HG03469 (cell line): ENCODE results near the gene RTN4R.

Source experiments
- ATAC-seq: cut with Tn5 transposase; IDR thresholded peaks from one replicate; pipeline ENCODE4 v1.9.1; 2021; ENCODE audit warnings: mild to moderate bottlenecking, moderate library complexity, moderate number of reproducible peaks; ENCODE audit not compliant: unreplicated experiment

Gene RTN4R

DNA sequence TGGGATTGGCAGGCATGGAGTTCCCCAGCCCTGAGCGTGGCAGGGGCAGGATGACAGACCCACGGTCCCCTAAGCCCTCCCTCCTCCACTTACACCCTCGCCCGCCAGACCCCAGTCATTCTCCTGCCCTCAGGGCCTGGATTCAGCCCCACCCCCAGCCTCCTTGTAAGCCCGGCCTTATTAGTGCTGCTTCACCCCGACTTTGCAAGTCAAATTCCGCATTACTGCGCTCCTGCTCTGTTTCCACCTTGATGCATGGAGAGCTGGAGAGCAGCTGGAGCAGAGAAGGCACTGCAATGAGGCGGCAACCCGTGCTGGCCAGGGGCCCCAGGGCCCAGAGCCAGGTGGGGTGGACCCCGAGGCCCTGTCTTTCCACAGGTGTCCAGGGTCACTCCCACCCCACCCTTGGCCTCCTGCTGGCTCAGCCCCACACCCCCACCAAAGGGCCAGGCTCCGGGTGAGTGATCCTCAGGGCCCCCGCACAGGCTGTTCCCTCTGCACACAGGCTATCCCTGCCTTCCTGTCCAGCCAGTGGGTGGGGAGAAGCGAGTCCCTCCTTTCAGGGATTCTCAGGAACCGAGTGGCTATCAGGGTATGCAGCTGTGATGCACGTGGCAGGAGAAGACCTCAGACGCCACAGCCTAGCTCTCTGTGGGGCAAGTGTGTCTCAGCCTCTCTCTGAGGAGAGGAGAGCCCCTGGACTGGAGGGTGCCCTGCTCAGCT, 36.4 kb downstream of the RTN4R start:
- no peak for ATAC-seq

DNA sequence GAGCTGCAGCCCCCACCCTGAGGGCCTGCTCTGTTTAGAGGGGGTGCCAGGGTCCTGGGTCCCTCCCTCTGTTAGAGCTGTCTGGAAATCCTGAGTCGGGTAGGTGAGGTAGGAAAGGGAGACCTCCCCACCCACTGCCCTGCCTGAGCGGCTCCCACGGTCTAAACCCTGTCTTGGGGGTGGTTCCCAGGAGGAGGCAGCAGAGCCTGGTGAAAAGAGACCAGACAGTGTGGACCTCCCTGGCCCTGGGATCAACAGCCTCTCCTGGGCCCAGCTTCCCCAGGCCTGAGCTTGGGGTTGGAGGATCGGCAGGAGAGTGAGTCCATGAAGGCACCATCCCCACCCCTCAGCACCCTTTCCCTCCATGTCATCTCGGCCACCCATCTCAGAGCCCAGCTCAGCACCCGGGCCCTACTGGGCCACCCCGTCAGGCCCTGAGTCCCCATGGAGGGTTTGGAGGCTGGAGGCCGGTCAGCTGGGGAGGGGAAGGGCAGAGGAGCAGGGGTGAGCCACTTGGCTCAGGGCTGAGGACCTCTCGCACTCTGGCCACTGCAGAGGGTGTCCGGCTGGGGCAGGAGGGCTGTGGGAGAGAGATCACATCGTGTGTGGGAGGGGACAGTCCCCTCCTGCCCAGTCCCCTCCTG, 37.2 kb downstream of the RTN4R start:
- ATAC-seq, result no peak

DNA sequence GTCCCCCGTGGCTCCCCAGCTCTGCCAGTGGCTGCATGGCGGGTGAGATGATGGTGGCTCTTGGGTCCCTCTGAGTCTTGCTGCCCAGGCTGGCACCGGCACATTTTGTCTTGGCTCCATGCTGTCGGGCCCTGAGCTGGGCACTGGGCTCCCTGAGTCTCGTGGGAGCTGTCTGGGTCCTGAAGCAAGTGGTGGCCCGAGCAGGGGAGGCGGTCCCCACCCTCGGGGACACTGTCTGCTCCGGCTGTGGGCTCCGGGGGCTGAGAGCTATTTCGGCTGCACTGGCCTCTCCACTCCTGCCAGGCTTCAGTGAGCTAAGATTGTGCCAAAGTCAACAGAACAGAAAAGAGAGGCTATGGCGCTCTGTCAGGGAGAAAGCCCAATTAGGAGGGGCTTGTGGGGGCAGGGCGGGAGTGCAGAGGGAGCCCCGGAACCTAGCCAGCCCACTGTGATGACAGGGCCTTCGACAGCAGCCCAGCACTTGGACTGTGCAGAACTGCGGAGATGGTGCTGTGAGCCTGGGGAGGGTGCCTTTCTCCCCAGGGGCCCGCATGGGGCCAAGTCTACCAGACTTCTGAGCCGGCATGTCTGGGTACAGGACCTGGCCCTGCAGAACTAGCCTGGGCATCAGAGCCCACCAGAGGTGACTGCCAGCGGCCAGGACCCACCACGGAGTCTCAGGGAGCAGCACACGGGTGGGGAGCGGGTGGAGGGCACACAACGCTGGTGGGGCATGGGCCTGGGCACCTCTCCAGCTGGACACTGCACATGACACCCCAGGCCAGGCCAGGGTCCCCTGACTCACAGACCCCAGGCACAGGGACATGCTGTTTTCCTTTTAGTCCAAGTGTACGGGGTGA, 38.0 kb downstream of the RTN4R start:
- no peak for ATAC-seq

DNA sequence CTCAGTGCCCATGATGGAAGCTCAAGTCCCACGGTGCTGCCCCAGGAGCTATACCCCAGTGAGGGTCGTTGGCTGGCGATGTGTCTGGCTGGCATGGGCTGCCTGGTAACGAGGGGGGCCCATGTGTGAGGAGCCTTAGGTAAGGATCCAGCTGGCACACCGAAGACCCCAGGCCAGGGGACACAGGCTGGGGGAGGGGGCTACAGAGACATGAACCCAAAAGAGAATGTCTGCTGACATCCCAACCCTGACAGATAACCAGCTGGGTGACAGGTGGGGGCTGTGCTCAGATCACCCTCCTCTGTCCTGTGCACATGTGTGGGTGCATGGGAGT, 39.2 kb downstream of the RTN4R start:
- ATAC-seq, result no peak

DNA sequence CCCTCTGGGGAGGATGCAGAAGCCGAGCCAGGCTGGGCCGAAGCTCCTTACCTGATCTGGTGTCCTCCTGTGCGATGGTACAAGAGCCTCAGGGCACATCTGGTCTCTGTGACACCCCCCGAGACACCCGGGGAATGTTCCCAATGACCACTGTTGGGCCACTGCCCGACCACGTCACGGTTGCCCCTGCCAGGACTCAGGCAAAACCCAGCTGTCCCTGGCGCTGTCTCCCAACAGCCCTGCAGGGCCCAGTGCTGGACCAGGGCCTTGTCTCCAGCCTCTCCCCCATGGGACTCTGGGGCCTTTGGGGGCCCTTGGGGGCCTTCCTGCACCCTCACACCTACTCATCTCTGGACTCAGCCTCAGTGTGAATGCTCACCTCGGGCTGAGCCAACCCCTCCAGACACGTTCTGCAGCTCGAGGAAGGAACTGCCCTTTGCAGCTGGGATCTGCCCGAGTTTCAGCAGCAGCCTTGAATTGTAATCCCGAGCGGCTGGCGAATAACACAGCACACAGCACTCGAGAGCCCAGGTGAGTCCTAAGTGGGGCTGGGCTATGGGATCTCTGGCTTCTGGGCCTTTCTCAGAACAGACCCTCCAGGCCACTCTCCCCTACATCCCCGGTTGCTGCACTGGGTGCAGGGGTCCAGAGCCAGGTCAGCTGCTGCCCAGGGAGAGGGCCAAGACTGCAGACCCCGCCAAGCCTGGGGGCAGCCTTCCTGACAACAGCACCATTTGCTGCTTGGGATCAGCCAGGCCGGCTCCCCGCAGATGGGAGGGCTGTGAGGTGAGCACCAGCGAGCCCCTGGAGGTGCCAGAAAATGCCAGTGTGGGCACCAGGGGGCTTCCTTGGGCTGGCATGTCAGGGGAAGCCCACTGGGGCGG, 39.8 kb downstream of the RTN4R start:
- no peak for ATAC-seq

DNA sequence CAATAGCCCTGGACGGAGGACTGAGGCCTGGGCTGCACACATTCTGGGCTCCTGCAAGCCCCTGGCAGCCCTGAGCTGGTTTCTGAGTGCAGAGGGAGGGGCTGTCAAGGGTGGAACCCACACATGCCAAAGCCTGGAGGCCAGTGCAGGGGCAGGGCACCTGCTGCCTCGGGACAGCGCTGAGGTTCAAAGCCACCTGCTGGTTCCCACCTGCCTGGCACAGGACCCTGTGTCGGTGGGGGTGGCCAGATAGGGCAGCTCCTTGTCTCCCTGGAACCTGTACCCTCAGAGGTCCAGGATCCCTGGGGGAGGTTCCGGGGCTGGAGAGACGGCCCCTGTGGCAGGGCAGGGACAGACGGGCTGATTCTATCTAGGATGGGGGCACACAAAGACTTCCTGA, 40.8 kb downstream of the RTN4R start:
- ATAC-seq, result no peak

DNA sequence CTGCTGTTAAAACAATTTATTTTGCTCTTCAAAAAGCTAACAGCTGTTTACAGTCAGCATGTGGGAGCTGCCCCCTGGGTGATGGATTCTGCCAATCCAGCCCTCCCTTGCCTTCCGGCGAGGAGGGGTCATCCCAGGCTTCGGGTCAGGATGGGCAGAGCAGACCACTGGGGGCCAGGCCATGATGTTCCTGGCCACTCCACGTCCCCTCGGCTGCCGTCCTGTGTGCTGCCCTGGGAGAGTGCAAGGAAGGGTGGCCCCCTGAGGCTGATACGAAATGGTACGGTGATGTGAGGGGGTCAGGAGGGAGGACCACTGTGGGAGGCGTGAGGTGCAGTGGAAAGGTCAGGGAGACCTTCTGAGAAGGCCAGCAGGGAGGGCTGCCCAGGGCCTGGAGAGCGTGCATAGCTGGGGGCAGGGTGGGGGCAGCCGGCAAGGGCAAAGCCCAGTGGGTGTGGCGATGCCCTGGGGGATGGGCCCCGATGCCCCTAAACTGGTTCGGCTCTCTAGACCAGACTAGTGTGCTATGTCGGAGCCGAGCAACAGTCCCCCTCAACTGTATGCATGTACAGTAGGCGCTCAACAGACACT, 41.3 kb downstream of the RTN4R start:
- ATAC-seq, result no peak

DNA sequence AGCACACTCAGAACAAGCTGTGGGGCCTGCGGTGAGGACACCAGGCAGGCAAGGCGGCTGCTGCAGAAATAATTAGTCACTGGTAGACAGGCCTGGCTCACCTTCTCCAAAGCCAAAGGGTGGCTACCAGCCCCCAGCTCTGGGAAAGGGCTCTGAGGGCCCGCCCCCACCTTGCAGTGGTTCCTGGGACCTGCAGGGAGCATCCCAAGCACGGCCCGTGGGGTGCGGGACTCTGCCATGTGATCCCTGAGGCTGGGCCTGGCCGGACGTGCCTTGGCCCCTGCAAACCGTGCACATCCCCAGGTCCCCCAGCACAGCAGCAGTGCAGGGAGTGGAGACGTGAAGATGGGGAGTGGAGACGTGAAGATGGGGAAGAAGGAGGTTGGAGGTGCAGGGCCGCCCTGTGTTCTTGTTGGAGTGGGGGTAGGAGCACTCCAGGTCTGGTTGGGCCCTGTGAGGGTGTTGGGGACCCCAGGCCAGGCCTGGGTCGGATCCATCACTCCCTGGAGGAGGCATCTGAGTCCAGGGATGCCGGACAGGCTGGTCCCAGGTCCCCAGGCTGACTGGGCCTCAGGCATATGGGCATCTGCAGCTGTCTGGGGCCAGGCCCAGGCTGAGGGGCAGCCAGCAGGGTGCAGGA, 41.9 kb downstream of the RTN4R start:
- no peak for ATAC-seq

DNA sequence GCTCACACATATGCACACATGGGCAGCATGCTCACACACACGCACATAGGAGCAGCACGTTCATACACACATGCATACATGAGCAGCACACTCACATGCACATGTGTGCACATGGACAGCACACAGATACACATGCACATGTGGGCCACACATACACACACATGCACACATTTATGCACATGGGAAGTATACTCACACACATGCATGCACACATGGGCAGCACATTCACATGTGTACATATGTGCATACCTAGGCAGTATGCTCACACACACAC, 42.5 kb downstream of the RTN4R start:
- no peak for ATAC-seq

DNA sequence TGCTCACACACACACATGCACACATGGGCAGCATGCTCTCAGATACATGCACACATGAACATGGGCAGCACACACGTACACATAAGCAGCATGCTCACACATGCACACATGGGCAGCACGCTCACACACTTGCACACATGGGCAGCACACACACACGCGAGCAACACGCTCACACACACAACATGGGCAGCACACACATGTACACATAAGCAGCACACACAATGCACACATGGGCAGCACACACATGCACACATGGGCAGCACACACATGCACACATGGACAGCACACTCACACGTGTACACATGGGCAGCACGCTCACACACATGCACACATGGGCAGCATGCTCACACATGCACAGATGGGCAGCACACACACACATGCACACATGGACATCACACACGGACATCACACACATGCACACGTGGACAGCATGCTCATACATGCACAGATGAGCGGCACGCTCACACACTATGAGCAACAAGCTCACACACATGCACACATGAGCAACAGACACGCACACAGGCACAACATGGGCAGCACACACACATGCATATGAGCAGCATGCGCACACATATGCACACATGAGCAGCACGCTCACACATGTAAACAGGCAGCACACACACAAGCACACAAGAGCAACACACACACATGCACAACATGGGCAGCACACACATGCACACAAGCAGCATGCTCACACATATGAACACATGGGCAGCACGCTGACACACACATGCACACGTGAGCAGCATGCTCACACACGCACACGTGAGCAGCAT, 43.0 kb downstream of the RTN4R start:
- ATAC-seq, result no peak

DNA sequence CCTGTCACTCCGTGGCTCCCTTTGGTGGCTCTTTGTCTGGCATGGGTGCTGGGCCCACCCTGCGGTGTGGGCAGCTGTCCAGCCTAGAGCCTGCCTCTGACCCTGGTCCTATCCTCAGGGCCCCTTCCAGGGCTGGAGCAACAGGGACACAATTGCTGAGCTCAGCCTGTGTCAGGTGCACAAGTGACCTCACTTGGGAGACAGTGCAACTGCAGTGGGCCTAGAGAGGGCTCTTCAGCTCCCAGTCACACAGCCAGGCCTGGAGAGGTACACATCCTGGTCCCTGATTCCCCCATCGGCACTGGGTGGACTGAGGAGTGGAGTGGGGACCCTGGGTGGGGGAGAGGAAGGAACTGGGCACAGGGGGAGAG, 43.9 kb downstream of the RTN4R start:
- no peak for ATAC-seq

DNA sequence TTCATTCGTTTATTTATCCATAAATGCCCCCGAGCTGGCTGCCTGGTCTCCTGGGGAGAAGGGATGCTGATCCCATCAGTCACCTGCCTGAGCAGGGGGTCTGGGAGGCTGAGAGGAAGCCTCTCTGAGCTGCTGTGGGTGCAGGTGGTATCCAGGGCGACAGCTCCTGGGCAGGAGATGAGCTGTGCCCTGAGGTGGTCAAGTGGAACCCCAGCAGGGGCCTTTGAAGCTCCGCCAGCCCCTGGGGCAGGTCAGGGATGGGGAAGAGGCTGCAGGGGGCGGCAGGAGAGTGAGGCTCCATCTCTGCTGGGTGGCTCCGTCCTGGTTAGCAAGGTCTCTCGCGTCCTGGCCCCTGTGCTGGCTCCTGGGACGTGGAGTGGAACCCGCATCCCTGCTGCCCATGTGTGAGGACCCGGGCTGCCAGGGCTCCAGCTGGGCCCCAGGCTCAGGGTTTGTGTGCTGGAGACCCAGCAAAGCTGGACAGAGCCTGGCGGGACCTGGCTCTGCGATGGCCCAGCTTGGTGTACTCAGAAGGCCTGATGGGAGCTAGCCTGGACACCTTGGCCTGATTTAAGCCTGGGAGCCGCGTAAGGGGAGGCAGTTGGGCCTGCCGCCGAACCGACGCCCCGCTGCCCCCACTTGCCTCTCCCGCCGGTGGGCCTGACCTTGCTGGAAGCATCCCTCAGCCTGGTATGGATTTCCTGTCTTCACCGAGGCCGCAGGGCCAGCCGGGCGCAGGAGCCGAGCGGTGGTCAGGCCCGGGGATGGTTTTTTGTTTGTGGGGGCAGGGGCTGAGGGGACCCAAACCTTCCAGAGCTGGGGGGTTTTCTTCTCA, 44.5 kb downstream of the RTN4R start:
- no peak for ATAC-seq

DNA sequence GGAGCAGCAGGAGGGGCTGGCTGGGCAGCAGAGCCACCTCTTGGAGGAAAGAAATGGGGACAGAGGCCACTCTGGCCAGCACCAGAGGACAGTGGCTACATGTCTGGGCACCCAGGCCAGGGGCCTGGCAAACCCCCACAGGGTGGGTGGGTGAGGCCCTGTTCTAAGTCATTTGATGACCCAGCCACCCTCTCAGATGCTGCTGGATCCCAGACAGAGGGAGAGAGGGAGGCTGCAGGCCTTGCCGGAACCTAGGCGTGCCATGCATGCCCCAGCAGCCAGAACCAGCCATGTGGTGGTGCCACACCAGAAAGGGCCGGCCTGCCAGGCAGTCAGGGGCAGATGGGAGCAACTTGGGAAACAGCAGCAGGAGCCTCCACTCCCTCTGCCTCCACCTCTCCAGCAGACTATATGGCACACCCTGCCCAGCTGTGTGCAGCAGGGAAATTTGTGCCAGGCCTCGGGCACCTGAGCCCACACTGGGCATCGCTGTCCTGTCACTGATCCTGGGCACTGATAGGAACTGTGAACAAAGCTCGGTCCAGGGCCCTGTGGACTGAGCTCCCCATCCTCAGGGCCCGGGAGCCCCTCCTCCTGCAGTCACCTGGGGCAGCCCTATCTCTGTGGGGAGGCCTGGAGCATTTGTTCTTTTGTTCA, 45.2 kb downstream of the RTN4R start:
- no peak for ATAC-seq

DNA sequence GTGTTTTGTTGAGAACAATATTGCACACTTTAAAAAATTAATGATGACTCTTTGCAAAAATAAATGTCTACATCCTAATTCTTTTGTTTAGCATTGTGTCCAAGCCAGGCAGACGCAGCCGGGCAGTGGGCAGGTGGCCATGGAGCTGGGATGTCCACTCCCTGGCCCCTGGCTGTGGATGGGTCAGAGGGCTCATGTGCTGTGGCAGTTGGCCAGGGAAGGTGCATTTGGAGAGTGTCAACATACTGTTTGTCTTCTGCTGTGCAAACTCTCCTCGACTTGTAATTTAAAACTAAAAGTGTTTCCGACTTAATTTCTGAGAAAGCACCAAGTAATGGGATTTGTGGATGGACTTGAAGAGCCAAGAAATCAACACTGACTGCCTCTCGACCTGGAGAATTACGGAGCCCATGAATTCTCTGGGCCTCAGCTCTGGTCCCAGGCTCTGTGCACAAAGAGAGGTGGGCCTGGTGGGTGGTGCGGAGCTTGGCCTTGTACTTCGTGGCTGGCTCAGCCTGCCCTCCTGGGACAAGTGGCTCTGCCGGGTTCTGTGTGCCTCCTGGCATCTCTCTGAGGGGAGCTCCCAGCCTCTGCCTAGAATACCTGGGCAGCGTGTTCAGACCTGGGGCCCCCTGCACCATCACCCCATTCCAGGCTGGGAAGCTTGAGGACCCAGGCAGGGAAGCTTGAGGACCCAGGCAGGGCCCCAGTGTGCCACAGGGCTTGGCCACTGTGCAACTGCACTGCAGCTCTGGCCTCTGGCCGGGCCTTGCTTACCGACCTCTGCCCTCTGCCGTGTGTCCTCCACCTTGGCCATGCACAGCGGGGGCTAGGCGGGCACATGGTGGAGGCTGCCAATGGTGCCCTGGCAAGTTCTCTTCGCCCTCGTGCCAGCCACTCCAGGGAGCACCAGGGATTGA, 46.4 kb downstream of the RTN4R start:
- no peak for ATAC-seq

DNA sequence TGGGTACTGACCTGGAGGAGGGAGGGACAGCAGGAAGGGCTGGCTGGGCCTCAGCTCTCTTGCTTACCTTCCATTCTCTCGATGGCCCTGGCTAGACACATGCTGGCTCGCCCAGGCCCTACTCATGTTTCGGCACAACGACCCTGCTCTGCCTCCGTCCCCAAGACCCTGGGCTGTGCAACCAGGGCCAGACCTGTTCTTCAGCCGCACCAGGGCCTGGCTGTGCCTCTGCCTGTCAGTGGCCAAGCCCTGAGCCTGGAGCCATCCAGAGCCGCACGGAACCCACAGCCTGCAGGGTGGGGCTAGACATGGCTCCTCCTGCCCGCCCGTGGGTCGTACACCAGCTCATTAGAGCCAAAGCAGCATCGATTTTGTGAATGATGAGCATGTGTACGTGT, 47.5 kb downstream of the RTN4R start:
- no peak for ATAC-seq

DNA sequence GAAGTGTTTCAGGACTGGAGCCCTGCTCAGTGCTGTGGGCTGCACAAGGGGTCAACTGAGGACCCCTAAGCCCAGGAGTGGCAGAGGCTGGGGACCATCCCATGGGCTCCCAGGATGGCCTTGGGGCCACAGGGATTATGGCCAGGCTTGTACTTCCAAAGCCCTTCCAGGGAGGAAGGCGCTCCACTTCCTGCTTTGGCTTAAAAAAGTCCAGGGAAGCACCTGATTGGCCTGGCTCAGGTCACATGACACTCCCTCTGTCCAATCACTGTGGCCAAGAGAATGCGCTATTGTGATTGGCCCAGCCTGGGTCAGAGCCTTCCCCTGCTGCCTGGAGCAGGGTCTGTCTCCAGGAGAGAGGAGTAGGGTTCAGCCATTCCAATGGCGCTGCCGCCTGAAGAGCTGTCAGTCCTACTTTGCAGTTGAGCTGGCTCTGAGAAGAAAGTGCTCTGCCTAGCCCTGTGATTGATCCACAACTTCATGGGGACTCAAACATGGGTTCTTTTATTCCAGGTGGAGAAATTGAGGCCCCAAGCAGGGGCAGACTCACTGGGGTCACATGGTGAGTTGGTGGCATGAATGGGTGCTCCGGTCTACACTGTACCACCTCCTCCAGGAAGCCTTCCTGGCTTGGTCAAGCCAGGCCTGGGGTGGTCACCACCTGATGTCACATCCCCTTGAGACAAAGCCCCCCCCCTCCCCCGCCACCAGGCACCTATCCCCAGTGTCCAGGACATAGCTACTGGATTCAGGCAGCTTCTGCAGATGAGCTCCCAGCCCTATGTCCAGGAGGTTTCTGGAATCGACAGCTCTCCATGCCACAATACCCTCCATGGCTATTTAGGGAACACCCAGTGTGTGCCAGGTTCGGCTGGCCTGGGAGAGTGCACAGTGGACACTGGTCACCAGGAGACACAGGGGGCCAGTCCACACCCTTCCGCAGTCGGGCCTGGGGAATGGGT, 48.2 kb downstream of the RTN4R start:
- ATAC-seq, result no peak
